Measurements from ENCODE around the gene CALML3.

CALML3 gene

GRCh38 chr10:5540080-5540479 is 15.3 kb downstream of the CALML3 start:
- DNase-seq (ENCODE audit: low spot score), result no peak

GRCh38 chr10:5540891-5541290 is 16.1 kb downstream of the CALML3 start:
- no peak for DNase-seq (ENCODE audit: low spot score)

GRCh38 chr10:5542100-5542499 is 17.3 kb downstream of the CALML3 start:
- DNase-seq (ENCODE audit: low spot score), result no peak

GRCh38 chr10:5543623-5544022 is 18.9 kb downstream of the CALML3 start:
- no peak for DNase-seq (ENCODE audit: low spot score)

- no peak for DNase-seq (ENCODE audit: low spot score)
Measured at GRCh38 chr10:5544216-5544805, 19.6 kb downstream of the CALML3 start.

GRCh38 chr10:5545011-5545410 is 20.2 kb downstream of the CALML3 start:
- DNase-seq (ENCODE audit: low spot score), result no peak

- DNase-seq (ENCODE audit: low spot score), result no peak
Measured at GRCh38 chr10:5545426-5545777, 20.6 kb downstream of the CALML3 start.

GRCh38 chr10:5545778-5546710 is 21.3 kb downstream of the CALML3 start:
- no peak for DNase-seq (ENCODE audit: low spot score)

- DNase-seq (ENCODE audit: low spot score), result no peak
Measured at GRCh38 chr10:5546891-5547680, 22.3 kb downstream of the CALML3 start.

GRCh38 chr10:5547681-5547930 is 22.8 kb downstream of the CALML3 start:
- no peak for DNase-seq (ENCODE audit: low spot score)

GRCh38 chr10:5547931-5548660 is 23.3 kb downstream of the CALML3 start:
- no peak for DNase-seq (ENCODE audit: low spot score)

- no peak for DNase-seq (ENCODE audit: low spot score)
Measured at GRCh38 chr10:5549462-5550249, 24.9 kb downstream of the CALML3 start.

- DNase-seq (ENCODE audit: low spot score), result no peak
Measured at GRCh38 chr10:5550250-5550545, 25.4 kb downstream of the CALML3 start.

- DNase-seq (ENCODE audit: low spot score), result no peak
Measured at GRCh38 chr10:5550621-5551530, 26.1 kb downstream of the CALML3 start.

GRCh38 chr10:5551531-5552375 is 27.0 kb downstream of the CALML3 start:
- DNase-seq (ENCODE audit: low spot score), result no peak

- DNase-seq (ENCODE audit: low spot score), result no peak
Measured at GRCh38 chr10:5552376-5553321, 27.9 kb downstream of the CALML3 start.

- no peak for DNase-seq (ENCODE audit: low spot score)
Measured at GRCh38 chr10:5553400-5554170, 28.8 kb downstream of the CALML3 start.

GRCh38 chr10:5555021-5555510 is 30.3 kb downstream of the CALML3 start:
- no peak for DNase-seq (ENCODE audit: low spot score)
